ENCODE results near the gene SPDEF. TPM values are rescaled to one million over a fixed set of nuclear protein-coding genes. Genes with fewer than 3 reads are reported as not detected.

The SPDEF gene
- total and polyA plus RNA-seq, 10 of the 15 experiments (the other 5 are each of a cell fraction or from before 2014, with no cell fraction given), result not detected

DNA sequence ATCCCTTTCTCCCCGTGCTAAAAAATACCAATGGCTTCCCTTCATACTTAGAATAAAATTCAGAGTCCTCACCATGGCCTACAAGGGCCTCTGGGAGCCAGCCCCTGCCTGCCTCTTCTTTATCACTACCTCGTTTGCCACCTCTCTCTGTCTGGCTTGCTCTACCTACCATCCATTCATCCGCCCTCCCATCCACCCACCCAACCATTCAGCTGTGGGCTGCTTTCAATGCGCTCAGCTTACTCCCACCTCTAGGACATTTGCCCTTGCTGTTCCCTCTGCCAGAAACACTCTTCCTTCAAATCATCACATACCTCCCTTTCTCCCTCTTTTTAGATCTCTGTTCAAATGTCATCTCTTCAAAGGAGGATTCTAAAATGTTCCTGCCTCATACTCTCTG is 45.8 kb downstream of the SPDEF start:
- SMC1A ChIA-PET (ENCODE audit: uncharacterized antibody, unreplicated experiment), result no interaction called here

More for the DNA sequence above, 45.8 kb downstream of the SPDEF start:
- intact Hi-C loops (cut with micrococcal nuclease; ENCODE audit: unreplicated experiment), result no loop called here
- no peak for FAIRE-seq
- DNase-seq (ENCODE audit: low read depth, low spot score), result no peak
- Histone ChIP-seq H3K4me1 (ENCODE audit: control insufficient read depth, insufficient read depth, low read length) (no peaks in the 10 kb centered on the region), H3K9me3 (replicated peaks; ENCODE audit: control insufficient read depth, insufficient read depth, low read length) (peaks cover 2% of the 10 kb centered on the region; the same call in 2 of the 3 replicates), H4K20me1 (ENCODE audit: control insufficient read depth, insufficient read depth) (no peaks in the 10 kb centered on the region), H3K79me2 (ENCODE audit: control insufficient read depth, insufficient read depth, low read length) (no peaks in the 10 kb centered on the region), H3K27ac (ENCODE audit: control insufficient read depth, insufficient read depth) (no peak overlapping the region), H3K27me3 (replicated peaks in 1 of 2; ENCODE audit: control insufficient read depth in 2 of 2, insufficient read depth in 2 of 2, low read length in 1 of 2) (no peaks in the 10 kb centered on the region), H3K4me2 (ENCODE audit: control insufficient read depth, insufficient read depth) (no peak overlapping the region), H2AFZ (ENCODE audit: control insufficient read depth, low read depth, low read length) (no peak overlapping the region), H3K4me3 (no peak overlapping the region), H3K9ac (ENCODE audit: control insufficient read depth, insufficient read depth, low read length) (no peak overlapping the region), H3K36me3 (ENCODE audit: control insufficient read depth in 2 of 2, insufficient read depth in 2 of 2, low read length in 1 of 2) (no peaks in the 10 kb centered on the region)
- BruUV-seq (replicated peaks), result no TSS peak
- RAD21 ChIA-PET (ENCODE audit: unreplicated experiment), result no interaction called here
- 52% methylated on average over 4 of the region's 4 CpGs for WGBS (ENCODE audit: insufficient coverage, insufficient replicate concordance, low lambda C conversion rate, missing lambda C conversion rate)
- in situ Hi-C loops (cut with MboI), result no loop called here
- POLR2A ChIA-PET, result no interaction called here
- TF ChIP-seq BMI1 (IDR thresholded peaks at IDR 0.05; ENCODE audit: borderline replicate concordance) (no peak), EP300 (IDR thresholded peaks at IDR 0.05; ENCODE audit: borderline replicate concordance in 1 of 2, control insufficient read depth in 1 of 2, low read depth in 2 of 2, low read length in 2 of 2) (no peak), TBL1XR1 (IDR thresholded peaks at IDR 0.05; ENCODE audit: low read depth, low read length) (no peak), RB1 (IDR thresholded peaks at IDR 0.05; ENCODE audit: borderline replicate concordance) (no peak), ESRRA (IDR thresholded peaks at IDR 0.05; ENCODE audit: low read length) (no peak), KDM1A (IDR thresholded peaks at IDR 0.05; ENCODE audit: borderline replicate concordance) (no peak), ZNF384 (IDR thresholded peaks at IDR 0.05; ENCODE audit: borderline replicate concordance, low read depth, low read length) (no peak), CEBPB (IDR thresholded peaks at IDR 0.05; ENCODE audit: borderline replicate concordance in 1 of 2, low read depth in 2 of 2, low read length in 2 of 2) (no peak), MEF2A (IDR thresholded peaks at IDR 0.05; ENCODE audit: insufficient read depth, low read depth, low read length) (no peak), CHD2 (IDR thresholded peaks at IDR 0.05; ENCODE audit: borderline replicate concordance, low read depth, low read length) (no peak), CBX5 (IDR thresholded peaks at IDR 0.05; ENCODE audit: low read depth) (no peak), LARP7 (IDR thresholded peaks at IDR 0.05) (no peak), BCLAF1 (IDR thresholded peaks at IDR 0.05) (no peak), SMC3 (IDR thresholded peaks at IDR 0.05; ENCODE audit: borderline replicate concordance, low read length) (no peak), GABPA (IDR thresholded peaks at IDR 0.05; ENCODE audit: low read depth) (no peak)
- TF ChIP-seq, protein P1, sequence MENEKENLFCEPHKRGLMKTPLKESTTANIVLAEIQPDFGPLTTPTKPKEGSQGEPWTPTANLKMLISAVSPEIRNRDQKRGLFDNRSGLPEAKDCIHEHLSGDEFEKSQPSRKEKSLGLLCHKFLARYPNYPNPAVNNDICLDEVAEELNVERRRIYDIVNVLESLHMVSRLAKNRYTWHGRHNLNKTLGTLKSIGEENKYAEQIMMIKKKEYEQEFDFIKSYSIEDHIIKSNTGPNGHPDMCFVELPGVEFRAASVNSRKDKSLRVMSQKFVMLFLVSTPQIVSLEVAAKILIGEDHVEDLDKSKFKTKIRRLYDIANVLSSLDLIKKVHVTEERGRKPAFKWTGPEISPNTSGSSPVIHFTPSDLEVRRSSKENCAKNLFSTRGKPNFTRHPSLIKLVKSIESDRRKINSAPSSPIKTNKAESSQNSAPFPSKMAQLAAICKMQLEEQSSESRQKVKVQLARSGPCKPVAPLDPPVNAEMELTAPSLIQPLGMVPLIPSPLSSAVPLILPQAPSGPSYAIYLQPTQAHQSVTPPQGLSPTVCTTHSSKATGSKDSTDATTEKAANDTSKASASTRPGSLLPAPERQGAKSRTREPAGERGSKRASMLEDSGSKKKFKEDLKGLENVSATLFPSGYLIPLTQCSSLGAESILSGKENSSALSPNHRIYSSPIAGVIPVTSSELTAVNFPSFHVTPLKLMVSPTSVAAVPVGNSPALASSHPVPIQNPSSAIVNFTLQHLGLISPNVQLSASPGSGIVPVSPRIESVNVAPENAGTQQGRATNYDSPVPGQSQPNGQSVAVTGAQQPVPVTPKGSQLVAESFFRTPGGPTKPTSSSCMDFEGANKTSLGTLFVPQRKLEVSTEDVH (IDR thresholded peaks at IDR 0.05; ENCODE audit: low read depth, partially characterized antibody), result no peak
- no peak for ATAC-seq
- CTCF ChIA-PET, result interaction anchor here (0.6 kb wide), 1 partner anchor 21 kb away, joined by 3 read pairs; no protein-coding TSS in a partner anchor

Data from GM12878 (cell line).